A673 (cell line): Measurements from ENCODE around the gene PIGN.

Experiments
- CTCF ChIP-seq: fragments of 300-800, 200-600 bp; sonication (generic); conservative IDR thresholded peaks from 2 replicates; pipeline ENCODE4 v1.5.1; 2017; ENCODE audit warnings: low read depth, mild to moderate bottlenecking, antibody characterized with exemption, low read length, moderate library complexity, mixed read lengths
- EZH2 ChIP-seq: fragments of 200-600 bp; sonication (generic); IDR thresholded peaks from 2 replicates; pipeline ENCODE4 v1.6.1; 2017; ENCODE audit warnings: borderline replicate concordance, low read depth, mild to moderate bottlenecking, mixed read lengths, antibody characterized with exemption, low read length; ENCODE audit not compliant: poor library complexity, severe bottlenecking

GRCh38 chr18:62109676-62110075, 77.2 kb downstream of the PIGN start:
- TF ChIP-seq CTCF (no peak), EZH2 (no peak)
